MG63 (cell line): ENCODE results near the gene C21orf58. TPM values are rescaled to one million over a fixed set of nuclear protein-coding genes. Genes with fewer than 3 reads are reported as not detected.
A peak's percentile ranks its signal among the peaks of the same experiment; 100 is the strongest.

Experiments
- DNase-seq: peaks from one replicate; pipeline ENCODE4 v3.0.0-alpha.2; 2020
- H3K27me3 ChIP-seq: fragments of 250-450 bp; sonication (Bioruptor Pico); 2 replicates; pipeline ENCODE4 v1.5.1; 2020; ENCODE audit warnings: mild to moderate bottlenecking, moderate library complexity
- H3K36me3 ChIP-seq: fragments of 250-450 bp; sonication (Bioruptor Pico); 2 replicates; pipeline ENCODE4 v1.5.1; 2020; ENCODE audit warnings: mild to moderate bottlenecking, moderate library complexity
- H3K4me3 ChIP-seq: fragments of 250-450 bp; sonication (Bioruptor Pico); 2 replicates; pipeline ENCODE4 v1.5.1; 2020; ENCODE audit warnings: mild to moderate bottlenecking, moderate library complexity
- H3K9me3 ChIP-seq: fragments of 250-450 bp; sonication (Bioruptor Pico); 2 replicates; pipeline ENCODE4 v1.5.1; 2020; ENCODE audit warnings: mild to moderate bottlenecking, moderate library complexity
- total RNA-seq: library from RNA; depleted of rRNA; stranded (reverse); fragments of >200 nt; shearing (Covaris generic); gene quantifications from 2 replicates; pipeline ENCODE4 v1.2.3, GENCODE V29; 2014; ENCODE audit warnings: low replicate concordance

C21orf58 gene
- total RNA-seq, 1 experiment from 2014 or later: 4.7 TPM

DNA sequence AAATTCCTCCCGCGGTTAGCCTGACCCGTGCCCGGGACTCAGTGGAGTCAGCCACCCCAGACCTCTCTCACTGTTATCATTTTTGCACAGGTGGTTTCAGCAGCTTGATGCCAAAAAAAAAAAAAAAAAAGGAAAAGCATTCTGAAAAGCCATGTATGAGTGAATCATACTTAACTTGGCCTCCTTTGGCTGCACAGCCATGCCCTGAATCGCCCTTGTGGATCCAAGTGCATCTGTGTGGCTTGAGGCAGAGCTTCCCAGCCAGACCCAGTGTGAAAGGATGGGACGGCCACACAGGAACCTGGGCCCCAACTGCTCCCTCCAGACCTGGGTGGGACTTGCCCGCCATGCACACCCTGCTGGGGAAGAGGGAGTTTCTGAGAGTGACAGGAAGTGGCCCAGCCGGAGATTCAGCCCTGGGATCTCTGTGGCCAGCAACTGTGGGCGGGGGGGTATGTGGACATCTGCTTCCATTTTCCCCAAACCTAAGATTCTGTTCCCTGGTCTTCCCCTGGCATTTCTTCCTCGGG is 29.0 kb downstream of the C21orf58 start:
- H3K4me3 ChIP-seq: no peak overlapping the region
- peak; percentile 72 for DNase-seq
- H3K9me3 ChIP-seq: peaks cover 3% of the 10 kb centered on the region; the same call in 1 of the 2 replicates
- H3K36me3 ChIP-seq: peaks cover 22% of the 10 kb centered on the region
- no peaks in the 10 kb centered on the region for H3K27me3 ChIP-seq

DNA sequence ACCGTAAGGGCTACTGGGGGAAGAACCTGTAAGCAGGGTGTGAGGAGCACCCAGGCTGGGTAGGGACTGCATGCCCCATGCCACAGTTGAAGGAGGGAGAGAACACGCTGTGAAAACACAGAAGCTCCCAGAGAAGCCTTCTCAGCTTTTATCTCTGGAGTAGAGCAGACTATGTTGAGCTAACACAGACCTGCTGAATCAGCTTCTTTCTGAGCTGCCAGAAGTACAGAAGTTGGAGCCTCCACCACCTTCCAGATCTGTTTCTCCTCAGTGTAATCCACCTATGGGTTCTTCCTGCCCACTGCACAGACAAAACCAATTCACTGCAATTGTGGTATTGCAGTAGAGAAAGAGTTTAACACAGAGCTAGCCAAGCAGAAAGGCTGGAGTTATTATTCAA is 32.1 kb downstream of the C21orf58 start:
- no peaks in the 10 kb centered on the region for H3K27me3 ChIP-seq
- H3K36me3 ChIP-seq: peaks cover 19% of the 10 kb centered on the region
- DNase-seq: no peak
- H3K9me3 ChIP-seq: peaks cover 3% of the 10 kb centered on the region; the same call in 1 of the 2 replicates
- no peak overlapping the region for H3K4me3 ChIP-seq

DNA sequence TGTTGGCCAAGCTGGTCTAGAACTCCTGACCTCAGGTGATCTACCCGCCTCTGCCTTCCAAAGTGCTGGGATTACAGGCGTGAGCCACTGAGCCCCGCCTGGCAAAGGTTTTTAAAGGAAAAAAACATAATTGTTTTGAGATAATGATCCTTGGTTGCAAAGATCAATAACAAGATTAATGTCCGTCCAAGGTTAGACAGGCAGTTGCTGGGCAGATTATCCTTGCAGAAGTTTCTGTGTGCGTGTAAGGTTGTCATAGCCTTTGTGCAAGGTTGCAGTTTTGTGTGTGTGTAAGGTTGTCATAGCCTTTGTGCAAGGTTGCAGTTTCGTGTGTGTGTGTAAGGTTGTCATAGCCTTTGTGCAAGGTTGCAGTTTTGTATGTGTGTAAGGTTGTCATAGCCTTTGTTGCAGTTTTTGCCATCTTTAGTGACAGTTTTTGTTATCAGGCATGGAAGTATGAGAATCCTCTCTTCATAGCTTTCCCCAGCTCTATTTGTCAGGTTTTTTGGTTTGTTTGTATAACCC is 34.0 kb downstream of the C21orf58 start:
- DNase-seq: no peak
- Histone ChIP-seq H3K4me3 (no peak overlapping the region), H3K9me3 (peaks cover 3% of the 10 kb centered on the region; the same call in 1 of the 2 replicates), H3K36me3 (peaks cover 24% of the 10 kb centered on the region), H3K27me3 (no peaks in the 10 kb centered on the region)

DNA sequence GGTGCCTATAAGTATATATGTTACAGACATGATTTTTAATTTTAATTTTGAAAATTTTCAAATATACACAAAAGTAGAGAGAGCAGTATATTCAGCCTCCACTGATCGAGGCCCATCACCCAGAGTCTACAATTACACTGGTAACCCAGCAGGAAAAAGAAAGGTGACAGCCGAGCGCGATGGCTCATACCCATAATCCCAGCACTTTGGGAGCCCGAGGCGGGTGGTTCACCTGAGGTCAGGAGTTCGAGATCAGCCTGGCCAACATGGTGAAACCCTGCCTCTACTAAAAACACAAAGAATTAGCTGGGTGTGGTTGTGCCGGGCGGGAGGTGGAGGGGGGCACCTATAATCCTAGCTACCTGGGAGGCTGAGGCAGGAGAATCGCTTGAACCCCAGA is 36.1 kb downstream of the C21orf58 start:
- Histone ChIP-seq H3K27me3 (no peaks in the 10 kb centered on the region), H3K9me3 (peaks cover 3% of the 10 kb centered on the region; the same call in 1 of the 2 replicates), H3K4me3 (no peak overlapping the region; the same call in 1 of the 2 replicates), H3K36me3 (peaks cover 45% of the 10 kb centered on the region)
- no peak for DNase-seq

DNA sequence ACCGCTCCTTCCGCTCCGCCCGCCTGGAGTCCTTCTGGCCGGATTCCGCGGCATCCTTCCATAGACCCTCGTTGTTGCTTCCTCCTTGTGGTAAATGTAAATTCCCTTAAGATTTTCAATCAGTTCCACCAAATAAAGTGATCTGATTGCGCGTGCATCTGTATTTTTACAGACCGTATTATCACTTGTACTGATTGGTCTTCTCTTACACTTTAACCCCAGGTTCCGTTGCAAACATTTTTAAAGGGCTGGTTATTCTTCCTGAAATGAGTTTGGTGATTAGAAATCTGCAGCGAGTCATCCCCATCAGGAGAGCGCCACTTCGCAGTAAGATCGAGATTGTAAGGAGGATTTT is 37.0 kb downstream of the C21orf58 start:
- Histone ChIP-seq H3K9me3 (peaks cover 3% of the 10 kb centered on the region; the same call in 1 of the 2 replicates), H3K36me3 (peaks cover 48% of the 10 kb centered on the region), H3K4me3 (peak overlapping the region; percentile 84), H3K27me3 (no peaks in the 10 kb centered on the region)
- DNase-seq: no peak

DNA sequence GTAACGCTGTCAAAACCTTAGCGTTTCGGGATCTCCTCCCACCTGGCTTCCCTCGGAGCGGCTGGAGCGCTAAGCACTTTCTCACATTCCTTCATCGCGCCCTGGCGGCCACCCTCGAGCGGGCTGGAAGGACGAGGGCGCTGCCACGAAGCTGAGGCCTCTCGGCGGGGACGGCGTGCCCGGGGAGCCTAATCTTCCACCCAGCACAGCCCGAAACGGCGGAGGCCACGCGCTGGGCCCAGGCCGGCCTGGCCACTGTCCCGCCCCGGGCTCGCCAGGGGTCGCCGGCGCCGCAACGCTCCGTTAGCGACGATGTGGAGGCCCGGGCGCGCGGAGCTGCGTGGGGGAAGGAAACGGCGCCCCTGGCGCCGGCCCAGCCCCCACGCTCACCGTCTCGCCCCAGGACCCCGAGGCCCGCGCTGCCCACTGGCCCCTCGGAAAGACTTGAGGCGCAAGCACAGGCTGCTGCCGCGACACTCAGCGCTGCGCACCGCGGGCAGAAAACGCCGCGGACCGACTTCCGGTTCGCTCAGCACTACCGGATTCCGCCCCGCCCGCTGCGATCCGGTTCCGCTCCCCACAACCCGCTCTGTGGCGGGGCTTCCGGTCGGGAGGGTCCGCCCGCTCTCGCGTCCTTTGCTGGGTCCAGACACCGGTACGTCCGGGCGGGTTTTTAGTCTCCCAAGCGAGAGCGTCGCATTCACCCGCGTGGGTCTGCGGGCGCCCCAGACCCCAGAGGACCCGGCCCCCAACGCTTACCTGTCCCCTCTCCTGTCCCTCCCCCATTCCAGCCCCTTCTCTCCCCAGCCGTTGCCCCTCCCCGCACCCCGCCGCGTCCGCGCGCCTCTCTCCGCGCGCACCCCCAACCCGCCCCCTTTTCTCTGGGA is 37.7 kb downstream of the C21orf58 start, which contains the start of gene YBEY:
YBEY (plus strand) TSS at position 582 of the 887 bp plus-strand sequence. CDS start 572 bp downstream, outside the sequence.
- Histone ChIP-seq H3K4me3 (peak within 1 kb of the TSS; percentile 84), H3K36me3 (peaks cover 47% of the 10 kb centered on the region), H3K27me3 (no peaks in the 10 kb centered on the region), H3K9me3 (no peaks in the 10 kb centered on the region)
- DNase-seq: peak; percentile 97

DNA sequence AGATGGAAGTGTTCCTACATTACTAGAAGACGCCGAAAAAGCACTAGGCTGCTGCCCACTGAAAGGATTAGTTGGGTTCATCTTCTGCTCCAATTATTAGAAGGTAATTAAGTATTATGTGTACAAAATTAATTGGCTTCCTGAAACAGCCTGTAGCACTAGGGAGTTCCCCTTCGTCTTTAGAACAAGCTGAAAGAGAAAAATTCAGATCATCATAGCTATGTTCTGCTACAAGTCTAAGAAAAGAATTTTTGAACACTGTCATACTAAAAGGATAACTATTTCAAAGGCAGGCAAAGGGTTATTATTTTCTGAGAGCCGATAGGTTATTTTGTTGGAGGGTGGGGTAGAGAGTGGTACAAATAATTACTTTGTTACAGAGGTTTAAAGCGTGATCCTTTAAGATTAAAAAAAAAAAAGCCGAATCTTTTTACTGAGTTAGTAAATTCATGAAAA is 38.4 kb downstream of the C21orf58 start, which contains the start of gene MCM3AP:
MCM3AP (minus strand) TSS at position 406 of the 456 bp plus-strand sequence; CDS start at position 81, 325 bp downstream.
- Histone ChIP-seq H3K36me3 (peaks cover 52% of the 10 kb centered on the region), H3K9me3 (no peaks in the 10 kb centered on the region), H3K4me3 (peak within 1 kb of the TSS; percentile 84), H3K27me3 (no peaks in the 10 kb centered on the region)
- DNase-seq: no peak

DNA sequence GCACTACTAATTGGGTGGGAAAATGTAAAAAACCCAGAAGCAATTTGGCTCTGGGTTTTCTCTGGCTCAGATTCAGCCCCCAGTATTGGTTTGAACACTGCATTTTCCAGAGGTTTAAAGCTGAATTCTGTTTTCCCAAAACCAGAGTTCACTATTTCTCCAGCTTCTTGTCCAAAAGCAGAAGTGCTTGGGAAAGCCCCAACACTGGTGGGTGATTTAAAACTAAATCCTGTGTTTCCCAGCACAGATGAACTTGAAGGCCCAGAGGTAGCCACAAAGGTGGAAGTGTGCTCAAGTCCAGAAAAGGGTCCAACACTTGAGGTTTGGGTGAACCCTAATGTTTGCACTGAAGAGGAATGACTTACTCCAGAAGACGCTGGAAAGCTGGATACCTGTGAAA is 38.9 kb downstream of the C21orf58 start:
- no peak for DNase-seq
- Histone ChIP-seq H3K27me3 (no peaks in the 10 kb centered on the region), H3K4me3 (peak overlapping the region; percentile 84), H3K9me3 (no peaks in the 10 kb centered on the region), H3K36me3 (peaks cover 56% of the 10 kb centered on the region)

DNA sequence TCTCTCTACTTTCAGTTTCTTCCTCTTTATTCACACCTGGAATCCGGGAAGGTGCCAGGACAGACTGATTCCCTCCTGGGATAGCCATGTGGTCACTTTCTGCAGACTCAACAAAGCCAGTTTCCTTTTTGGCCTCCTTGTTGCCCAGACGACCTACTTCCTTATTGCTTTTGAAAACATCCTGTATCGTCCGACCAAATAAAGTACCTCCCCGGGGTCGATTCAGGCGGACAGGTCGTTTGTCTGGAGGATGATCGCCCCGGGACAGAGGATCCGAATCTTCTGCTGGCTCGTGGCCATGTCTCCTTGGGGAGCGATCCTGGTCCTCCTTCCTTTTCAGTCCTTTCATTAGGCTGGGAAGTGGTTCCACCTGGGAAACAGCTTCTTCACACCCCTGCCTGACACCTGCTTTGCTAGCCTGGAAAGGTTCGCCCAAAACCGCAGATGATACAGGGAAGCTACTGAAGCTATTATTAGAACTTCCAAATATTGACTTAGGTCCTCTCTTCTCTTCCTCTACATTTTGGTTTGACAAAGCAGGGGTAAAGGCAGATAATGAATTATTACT is 39.5 kb downstream of the C21orf58 start:
- H3K4me3 ChIP-seq: peak overlapping the region; percentile 84
- peaks cover 62% of the 10 kb centered on the region for H3K36me3 ChIP-seq
- H3K9me3 ChIP-seq: no peaks in the 10 kb centered on the region
- no peaks in the 10 kb centered on the region for H3K27me3 ChIP-seq
- DNase-seq: no peak

DNA sequence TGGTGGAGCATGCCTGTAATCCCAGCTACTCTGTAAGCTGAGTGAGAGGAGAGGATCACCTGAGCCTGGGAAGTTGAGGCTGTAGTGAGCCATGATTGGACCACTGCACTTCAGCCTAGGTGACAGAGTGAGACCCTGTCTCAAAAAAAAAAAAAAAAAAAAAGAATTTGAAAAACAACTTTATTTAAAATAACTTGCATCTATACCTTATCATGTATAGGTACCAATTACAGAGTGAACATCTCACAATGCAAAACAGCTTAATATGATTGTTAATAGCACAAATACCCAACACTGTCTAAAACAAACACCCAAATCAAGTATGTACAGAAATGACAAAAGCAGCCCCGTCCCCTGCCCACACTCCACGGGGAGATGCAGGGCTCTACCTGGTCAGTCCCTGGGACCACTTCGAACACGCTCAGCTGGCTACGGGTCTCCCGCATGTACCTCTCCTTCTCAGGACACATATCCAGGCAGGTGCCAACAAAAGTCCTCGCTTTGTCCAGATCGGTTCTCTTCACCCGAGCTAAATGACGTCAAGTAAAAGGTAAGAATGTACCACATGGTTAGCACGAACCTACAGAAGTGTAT is 48.8 kb downstream of the C21orf58 start:
- Histone ChIP-seq H3K9me3 (no peaks in the 10 kb centered on the region), H3K27me3 (no peaks in the 10 kb centered on the region), H3K4me3 (no peak overlapping the region), H3K36me3 (peaks cover 93% of the 10 kb centered on the region)
- DNase-seq: no peak

DNA sequence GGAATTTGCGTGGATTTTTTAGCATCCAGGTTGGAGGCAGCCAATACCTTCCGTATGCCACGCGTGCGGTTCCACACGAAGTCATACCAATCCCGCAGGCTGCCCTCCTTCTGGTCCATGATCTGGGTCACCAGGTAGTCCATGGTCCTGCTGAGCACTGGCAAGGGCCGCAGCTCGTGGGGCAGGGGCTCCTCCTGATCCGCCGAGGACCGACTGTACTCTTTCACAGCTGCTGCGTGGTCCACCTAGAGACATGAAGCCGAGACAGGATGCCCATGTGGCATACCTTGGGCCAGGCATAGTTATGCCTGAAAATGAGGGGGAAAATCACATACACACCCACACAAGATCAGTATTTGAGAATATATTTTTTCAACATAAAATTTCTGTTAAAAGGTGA is 50.3 kb downstream of the C21orf58 start:
- H3K36me3 ChIP-seq: peaks cover 96% of the 10 kb centered on the region
- no peaks in the 10 kb centered on the region for H3K9me3 ChIP-seq
- no peak for DNase-seq

DNA sequence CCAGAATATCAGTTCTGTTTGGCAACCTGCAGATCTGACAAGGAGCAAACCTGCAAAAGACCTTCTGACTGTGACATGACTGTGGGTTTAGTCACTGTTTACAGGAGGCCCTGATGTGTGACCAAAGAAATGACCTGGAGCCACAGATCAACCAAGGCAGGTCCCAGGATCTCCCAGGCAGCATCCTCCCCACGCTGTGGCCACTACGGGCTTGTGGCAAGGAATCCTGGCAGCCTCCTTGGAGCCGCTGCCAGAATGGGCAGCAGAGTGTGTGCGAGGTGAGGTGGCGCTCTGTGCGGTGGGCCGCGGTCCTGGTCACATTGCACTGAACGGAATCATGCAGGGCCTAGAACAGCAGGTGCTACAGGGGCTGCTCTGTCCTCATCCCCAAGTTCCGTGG is 54.2 kb downstream of the C21orf58 start:
- peaks cover 92% of the 10 kb centered on the region for H3K36me3 ChIP-seq
- H3K27me3 ChIP-seq: no peaks in the 10 kb centered on the region
- no peak overlapping the region for H3K4me3 ChIP-seq
- H3K9me3 ChIP-seq: no peaks in the 10 kb centered on the region
- DNase-seq: no peak

More for the DNA sequence above, 50.3 kb downstream of the C21orf58 start:
- Histone ChIP-seq H3K4me3 (no peak overlapping the region), H3K27me3 (no peaks in the 10 kb centered on the region)

DNA sequence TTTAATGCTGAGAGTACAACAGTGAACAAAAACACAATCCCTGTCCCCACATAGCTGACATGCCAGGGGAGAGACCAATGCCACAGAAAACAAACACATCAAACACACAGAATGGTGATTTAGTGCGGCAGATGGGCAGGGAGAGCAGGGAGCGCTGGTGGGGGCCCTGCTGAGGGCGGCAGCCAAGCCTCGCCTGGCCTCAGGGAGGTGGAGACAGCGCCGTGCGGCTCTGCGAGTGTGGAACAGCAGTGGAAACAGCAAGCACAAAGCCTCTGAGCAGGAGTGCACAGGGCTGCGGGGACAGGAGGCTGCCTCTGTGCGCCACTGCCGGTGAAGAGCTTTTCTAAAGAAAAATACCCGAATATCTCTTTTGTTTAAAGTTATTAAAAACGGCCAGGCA is 55.3 kb downstream of the C21orf58 start:
- DNase-seq: no peak
- no peaks in the 10 kb centered on the region for H3K27me3 ChIP-seq
- H3K36me3 ChIP-seq: peaks cover 91% of the 10 kb centered on the region
- H3K9me3 ChIP-seq: no peaks in the 10 kb centered on the region
- H3K4me3 ChIP-seq: no peak overlapping the region

DNA sequence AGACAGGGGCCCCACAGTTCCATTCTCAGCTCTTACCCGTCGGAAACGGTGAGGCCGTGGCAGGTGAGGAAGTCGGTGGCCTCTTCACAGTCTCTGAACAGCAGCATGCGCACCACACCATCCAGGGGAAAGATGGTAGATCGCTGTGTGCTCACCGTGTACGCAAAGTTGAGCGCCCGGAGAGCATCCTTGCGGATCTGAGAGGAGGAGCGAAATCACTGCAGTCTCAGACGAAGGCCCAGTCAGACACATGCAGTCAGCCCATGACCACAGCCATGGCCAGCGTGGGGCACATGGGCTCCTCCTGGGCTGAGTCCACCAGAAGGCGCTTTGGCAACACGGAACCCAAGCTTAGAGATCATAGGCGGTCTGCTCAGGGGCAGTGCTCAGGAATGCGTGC is 56.7 kb downstream of the C21orf58 start:
- H3K9me3 ChIP-seq: no peaks in the 10 kb centered on the region
- no peak for DNase-seq
- H3K27me3 ChIP-seq: no peaks in the 10 kb centered on the region
- peaks cover 86% of the 10 kb centered on the region for H3K36me3 ChIP-seq
- H3K4me3 ChIP-seq: no peak overlapping the region

DNA sequence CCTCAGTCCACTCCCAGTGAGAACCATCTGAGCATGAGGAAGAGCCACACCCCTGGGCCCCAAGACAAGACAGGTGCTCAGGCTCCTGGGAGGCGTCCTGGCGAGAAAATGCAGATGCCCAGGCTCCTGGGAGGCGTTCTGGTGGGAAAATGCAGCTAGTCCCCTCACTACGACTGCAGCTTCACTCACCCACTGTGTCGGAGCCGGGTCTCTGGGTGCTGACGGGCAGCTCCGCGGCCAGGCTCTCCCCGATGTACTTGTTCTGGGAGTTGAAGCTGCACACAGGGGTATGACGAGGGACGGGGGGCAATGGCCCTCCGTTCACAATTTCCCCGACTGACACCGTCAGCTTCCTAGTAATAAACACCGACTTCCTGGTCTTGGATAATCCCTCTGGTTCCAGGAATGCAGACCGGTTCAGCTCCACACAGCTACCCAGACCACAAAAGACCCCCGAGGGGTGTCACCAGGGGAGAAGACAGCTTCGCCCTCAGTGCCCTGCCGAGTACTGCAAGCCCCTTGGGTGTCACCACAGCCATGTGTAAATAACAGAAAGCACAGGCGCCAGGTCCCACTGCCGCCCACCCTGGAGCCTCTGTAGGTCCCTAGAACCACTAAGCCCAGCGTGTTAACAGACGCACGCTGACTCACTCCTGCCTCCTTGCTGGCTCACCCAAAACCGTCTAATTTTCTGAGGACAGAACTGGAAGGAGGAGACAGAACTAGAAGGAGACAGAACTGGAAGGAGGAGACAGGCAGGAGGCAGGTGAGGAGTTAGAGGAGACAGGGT is 57.7 kb downstream of the C21orf58 start:
- Histone ChIP-seq H3K27me3 (no peaks in the 10 kb centered on the region), H3K36me3 (peaks cover 88% of the 10 kb centered on the region), H3K9me3 (no peaks in the 10 kb centered on the region), H3K4me3 (no peak overlapping the region)
- DNase-seq: no peak

DNA sequence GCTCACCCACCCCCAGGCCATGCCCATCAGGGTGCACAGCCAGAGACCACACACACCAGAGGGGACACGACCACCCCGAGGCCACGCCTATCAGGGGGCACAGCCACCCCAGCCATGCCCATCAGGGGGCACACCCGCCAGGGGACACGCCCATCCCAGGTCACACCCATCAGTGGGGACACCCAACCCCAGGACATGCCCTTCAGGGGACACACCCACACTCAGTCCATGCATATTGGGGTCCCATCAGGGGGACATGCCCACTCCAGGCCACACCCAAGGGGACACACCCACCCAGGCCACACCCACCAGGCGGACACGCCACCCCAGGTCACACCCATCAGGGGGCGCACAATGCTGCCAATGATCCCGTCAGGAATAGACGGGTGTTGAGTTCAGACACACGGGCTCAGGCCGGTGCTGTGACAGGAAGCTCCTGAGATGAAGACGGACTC is 59.0 kb downstream of the C21orf58 start:
- Histone ChIP-seq H3K36me3 (peaks cover 86% of the 10 kb centered on the region), H3K4me3 (no peak overlapping the region), H3K9me3 (no peaks in the 10 kb centered on the region), H3K27me3 (no peaks in the 10 kb centered on the region)
- DNase-seq: no peak
